ENCODE results near the gene EGFLAM.

DNA sequence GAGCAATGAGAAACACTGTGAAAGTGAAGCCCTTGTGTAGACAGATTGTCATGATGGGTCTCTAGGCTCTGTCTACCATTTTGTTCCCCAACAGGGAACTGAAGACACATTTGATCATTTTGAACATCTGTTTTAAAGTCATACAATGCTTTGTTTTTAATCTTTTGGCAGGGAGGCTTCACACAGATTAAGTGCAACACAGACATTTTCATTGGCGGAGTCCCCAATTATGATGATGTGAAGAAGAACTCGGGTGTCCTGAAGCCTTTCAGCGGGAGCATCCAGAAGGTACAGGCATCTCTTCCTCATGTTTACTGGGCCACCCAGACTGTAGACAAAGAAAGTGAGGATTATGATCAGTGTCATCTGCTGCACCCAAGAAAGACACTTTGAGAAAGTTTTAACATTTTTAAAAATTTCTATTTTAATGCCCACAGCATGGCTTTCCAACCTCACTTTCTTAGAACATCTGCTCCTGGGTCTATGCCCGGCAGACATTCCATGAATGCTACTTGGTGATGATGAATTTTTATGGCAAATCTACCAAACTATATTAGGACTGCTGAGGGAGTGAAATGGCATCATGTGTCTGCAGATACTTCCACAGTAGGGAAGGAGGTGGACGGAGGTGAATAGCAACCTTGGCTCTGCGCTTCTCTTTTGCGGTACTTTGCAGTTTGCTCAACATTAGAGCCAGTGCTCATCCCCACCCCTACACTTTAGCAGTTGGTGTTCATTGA is 176.8 kb downstream of the EGFLAM start:
- TF ChIP-seq, protein P1, sequence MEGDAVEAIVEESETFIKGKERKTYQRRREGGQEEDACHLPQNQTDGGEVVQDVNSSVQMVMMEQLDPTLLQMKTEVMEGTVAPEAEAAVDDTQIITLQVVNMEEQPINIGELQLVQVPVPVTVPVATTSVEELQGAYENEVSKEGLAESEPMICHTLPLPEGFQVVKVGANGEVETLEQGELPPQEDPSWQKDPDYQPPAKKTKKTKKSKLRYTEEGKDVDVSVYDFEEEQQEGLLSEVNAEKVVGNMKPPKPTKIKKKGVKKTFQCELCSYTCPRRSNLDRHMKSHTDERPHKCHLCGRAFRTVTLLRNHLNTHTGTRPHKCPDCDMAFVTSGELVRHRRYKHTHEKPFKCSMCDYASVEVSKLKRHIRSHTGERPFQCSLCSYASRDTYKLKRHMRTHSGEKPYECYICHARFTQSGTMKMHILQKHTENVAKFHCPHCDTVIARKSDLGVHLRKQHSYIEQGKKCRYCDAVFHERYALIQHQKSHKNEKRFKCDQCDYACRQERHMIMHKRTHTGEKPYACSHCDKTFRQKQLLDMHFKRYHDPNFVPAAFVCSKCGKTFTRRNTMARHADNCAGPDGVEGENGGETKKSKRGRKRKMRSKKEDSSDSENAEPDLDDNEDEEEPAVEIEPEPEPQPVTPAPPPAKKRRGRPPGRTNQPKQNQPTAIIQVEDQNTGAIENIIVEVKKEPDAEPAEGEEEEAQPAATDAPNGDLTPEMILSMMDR (IDR thresholded peaks at IDR 0.05; ENCODE audit: extremely low read depth in 1 of 2, insufficient read depth in 1 of 2, low read depth in 1 of 2, low read length in 2 of 2) = no peak
- no peak for TF ChIP-seq EZH2 (IDR thresholded peaks at IDR 0.05; ENCODE audit: borderline replicate concordance, low read depth, low read length, severe bottlenecking)
- no peak for TF ChIP-seq POLR2A (IDR thresholded peaks at IDR 0.05; ENCODE audit: low read depth, low read length)
- TF ChIP-seq MYC (IDR thresholded peaks at IDR 0.05; ENCODE audit: low read depth, low read length) = no peak
- no peak for TF ChIP-seq GATA2 (IDR thresholded peaks at IDR 0.05; ENCODE audit: insufficient read depth, insufficient read length, low read depth, low read length)
- TF ChIP-seq, protein P2, sequence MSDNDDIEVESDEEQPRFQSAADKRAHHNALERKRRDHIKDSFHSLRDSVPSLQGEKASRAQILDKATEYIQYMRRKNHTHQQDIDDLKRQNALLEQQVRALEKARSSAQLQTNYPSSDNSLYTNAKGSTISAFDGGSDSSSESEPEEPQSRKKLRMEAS (IDR thresholded peaks at IDR 0.05; ENCODE audit: insufficient read depth, insufficient read length) = no peak
- no peak for TF ChIP-seq JUN (IDR thresholded peaks at IDR 0.05; ENCODE audit: borderline replicate concordance, insufficient read depth, insufficient read length, low read depth)
- no peak for TF ChIP-seq POLR2AphosphoS5 (IDR thresholded peaks at IDR 0.05; ENCODE audit: insufficient read depth, low read depth, low read length)
